GM19467 (cell line): ENCODE measurements around the gene CDK2.

ENCODE experiments used
- ATAC-seq: cut with Tn5 transposase; IDR thresholded peaks from one replicate; pipeline ENCODE4 v1.9.1; 2021; ENCODE audit warnings: mild to moderate bottlenecking, moderate library complexity; ENCODE audit not compliant: unreplicated experiment

The CDK2 gene

GRCh38 chr12:55937981-55938380 is 28.6 kb upstream of the CDK2 start:
- ATAC-seq, result no peak

- ATAC-seq, result no peak
Measured at GRCh38 chr12:55938826-55939501, 27.7 kb upstream of the CDK2 start.

DNA sequence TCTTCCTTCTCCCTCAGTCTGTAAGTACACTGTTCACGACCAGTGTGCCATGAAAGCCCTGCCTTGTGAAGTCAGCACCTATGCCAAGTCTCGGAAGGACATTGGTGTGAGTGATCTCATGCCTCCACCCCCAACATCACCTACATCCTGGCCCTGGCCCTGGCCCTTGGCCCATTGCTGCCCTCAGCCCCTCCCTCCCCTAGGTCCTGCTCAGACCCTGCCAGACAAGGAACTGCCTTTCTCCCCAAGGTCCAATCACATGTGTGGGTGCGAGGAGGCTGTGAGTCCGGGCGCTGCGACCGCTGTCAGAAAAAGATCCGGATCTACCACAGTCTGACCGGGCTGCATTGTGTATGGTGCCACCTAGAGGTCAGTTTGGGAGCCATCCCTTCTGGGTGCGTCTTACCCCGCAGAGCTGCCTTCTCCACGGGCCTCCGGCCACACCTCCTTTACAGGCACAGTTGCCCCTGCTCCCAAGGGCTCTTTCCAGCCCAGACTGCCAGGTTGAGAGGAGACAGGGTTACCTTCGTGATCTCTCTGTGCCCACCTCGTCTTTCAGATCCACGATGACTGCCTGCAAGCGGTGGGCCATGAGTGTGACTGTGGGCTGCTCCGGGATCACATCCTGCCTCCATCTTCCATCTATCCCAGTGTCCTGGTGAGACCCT is 26.4 kb upstream of the CDK2 start:
- ATAC-seq, result peak; percentile 91

GRCh38 chr12:55942055-55942454 is 24.6 kb upstream of the CDK2 start:
- ATAC-seq, result no peak

DNA sequence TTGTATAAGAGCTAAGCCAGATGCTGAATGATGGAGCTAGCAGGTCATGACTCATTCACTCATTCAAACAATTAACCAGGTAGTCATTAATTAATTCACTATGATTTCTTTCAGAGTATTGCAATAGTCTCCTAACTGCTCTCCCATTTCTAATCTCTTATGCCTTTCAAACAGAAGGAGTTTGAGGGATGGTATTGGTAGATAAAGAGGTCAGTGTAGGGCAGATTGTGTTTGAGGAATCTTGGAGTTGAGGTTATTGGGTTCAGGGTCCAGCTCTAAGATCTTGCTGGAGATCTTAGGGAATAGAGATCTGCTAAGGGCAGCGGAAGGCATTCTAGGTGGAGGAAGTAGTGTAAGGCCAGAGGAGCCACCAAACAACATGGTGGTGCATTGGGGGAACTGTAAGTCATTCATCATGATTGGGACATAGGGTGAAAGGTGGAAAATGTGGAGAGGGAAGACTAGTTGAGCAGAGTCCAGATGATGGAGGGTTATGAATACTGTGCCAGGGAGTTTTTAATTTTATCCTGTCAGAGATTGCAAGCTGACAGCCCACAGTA is 24.0 kb upstream of the CDK2 start:
- ATAC-seq, result no peak

GRCh38 chr12:55946553-55946952 is 20.1 kb upstream of the CDK2 start:
- no peak for ATAC-seq

GRCh38 chr12:55955344-55955743 is 11.3 kb upstream of the CDK2 start:
- no peak for ATAC-seq

- ATAC-seq, result no peak
Measured at GRCh38 chr12:55955800-55956508, 10.7 kb upstream of the CDK2 start.

DNA sequence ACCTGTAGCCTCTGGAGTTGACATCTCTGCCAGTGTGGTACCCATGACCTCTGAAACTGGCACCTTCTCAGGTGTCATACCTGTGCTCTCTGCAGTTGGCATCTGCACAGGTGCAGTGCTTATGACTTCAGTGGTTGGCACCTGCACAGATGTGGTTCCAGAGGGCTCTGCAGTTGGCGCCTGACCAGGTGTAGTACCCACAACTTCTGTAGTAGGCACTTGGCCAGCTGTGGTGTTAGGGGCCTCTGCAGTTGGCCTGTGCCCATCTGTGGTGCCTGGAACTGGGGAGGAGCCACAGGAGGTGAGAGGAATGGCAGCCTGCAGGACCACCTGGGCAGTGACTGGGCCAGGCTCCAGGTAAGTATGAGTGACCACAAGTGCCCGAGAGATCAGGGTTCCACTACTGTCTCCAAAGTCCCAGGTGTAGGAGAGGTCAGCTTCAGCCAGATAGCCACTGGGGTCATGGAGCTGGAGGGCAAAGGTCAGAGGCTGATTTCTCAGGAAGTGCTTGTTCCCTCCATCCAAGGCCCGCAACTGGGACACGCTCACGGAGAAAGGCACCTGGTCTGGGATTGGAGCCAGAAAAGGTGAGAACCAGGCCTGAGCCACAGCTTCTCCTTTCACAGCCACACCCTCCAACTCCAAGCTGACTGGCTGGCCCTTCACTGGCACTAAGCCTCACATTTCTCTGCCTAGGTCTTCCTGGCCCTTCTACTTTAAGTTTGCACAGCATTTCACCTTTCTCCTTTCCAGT is 9.3 kb upstream of the CDK2 start:
- ATAC-seq, result no peak

DNA sequence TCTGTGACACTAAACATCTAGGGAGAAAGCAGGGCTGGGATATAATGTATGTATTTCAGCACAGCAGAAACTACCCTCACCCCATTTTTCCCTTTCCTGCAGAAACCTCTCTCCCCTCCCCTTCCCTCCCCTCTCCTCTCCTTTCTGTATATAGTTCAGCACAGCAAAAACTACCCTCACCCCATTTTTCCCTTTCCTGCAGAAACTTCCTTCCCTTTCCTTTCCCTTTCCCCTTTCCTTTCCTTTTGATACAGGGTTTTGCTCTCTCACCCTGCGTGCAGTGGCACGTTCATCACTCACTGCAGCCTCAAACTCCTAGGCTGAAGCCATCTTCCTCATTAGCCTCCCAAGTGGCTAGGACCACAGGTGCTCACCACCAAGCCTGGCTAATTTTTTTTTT is 2.9 kb upstream of the CDK2 start:
- ATAC-seq, result no peak

DNA sequence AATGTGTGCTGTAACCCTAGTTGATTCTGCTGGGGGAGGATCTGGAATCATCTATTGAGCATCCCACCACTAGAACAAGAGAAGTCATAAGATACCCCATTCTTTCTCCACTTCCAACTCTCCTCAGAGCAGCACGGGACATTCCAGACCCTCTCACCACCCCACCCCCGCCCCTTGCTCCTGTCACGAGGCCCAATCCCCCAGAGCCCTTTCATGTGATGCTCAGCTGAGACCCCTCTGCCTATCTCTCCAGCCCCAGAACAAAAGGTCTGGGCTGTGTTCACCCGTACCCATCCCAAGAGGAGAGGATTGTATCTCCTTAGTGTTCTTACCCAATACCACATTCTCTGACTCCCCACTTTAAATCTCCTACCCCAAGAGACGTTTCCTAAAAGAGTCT is 1.4 kb upstream of the CDK2 start:
- no peak for ATAC-seq

DNA sequence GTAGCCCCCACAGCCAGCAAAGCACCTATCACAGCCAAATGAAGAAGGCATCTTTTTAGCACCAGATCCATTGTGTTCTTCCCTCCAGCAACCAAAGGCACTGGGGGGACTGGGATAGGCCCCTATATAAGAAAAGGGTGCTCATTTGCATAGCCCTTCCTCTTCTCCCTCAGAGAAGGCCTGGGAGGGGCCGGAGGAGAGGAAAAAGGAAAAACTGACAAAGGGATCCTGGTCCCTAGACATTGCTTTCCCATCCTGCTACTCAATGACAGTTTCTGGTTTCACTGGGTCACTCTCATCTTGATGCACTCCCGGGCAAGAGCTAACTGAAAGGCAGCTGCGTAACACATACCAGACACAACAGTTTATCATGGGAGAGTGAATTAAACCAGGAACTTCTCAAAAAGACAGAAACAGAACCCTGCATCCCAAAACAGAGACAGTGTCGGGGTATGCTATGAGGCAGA is 656 bp upstream of the CDK2 start, which contains the start of gene PMEL:
TSS of gene PMEL (minus strand) at position 102 of the 467 bp plus-strand sequence. CDS start at position 71, 31 bp downstream.
- no peak for ATAC-seq

- ATAC-seq, result no peak
Measured at GRCh38 chr12:55969356-55969755, 2.7 kb downstream of the CDK2 start.

GRCh38 chr12:55970775-55971174 is 4.1 kb downstream of the CDK2 start:
- no peak for ATAC-seq

- ATAC-seq, result no peak
Measured at GRCh38 chr12:55972042-55972441, 5.4 kb downstream of the CDK2 start.

- no peak for ATAC-seq
Measured at GRCh38 chr12:55972456-55972855, 5.8 kb downstream of the CDK2 start.

DNA sequence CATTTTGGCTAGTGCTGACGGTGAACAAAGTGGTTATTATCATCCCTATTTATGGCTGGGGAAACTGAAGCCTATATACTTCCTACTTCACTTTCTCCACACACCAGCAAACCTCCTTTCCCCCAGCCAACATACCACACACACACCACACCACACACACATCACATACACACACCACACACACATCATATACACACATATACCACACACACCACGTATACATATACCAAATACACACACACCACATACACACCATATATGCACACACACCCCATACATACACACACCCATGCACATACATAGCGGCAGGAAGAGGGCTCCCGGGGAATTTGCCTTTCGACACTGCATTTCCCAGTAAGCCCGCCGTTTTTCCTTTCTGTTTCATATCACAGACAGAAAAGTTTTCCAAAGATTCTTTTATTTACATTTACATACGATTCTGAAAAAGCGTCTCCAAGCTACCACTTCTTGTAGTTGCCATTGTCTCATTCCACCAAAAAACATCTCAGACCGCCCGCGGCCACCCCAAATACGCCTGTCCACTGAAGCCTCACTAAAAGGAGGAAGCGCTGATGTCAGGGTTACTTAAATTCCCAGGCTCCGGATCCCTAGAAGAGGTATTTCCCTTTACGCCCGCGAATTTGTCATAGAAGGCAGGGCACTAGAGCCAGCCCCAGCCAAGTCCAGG is 6.4 kb downstream of the CDK2 start:
- no peak for ATAC-seq

GRCh38 chr12:55973599-55974307 is 7.1 kb downstream of the CDK2 start, which contains the start of gene RAB5B:
TSS of gene RAB5B (plus strand) at chr12:55974078. CDS start at chr12:55986961, 12,883 bp downstream.
- ATAC-seq, result peak; percentile 93

DNA sequence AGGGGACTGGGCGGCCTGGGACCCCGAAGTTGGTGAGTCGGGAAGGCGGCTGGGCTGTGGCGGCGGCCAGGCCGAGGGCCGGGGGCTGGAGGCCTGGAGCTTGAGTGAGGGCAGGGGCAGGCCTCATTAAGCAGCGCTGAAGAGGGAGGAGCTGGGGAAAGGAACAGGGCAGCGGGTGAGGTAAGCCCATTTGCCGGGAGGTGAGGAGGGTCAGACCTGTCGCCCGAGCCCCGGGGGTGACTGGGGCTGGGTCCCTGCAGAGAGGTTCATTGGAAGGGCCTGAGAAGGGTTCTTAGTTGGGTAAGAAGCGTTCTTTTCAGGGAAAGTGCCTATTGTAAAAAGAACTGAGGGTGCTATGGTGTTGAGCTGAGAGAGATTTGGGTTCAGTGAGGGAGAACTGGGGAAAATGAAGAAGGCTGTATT is 7.7 kb downstream of the CDK2 start:
- ATAC-seq, result peak; percentile 4
